Immature natural killer cell (primary cell): ENCODE results near the gene MEGF9. TPM values are rescaled to one million over a fixed set of nuclear protein-coding genes. Genes with fewer than 3 reads are reported as not detected.

Source experiments
- DNase-seq, 3 donors: peaks; one replicate each; pipeline ENCODE4 v3.0.0; 2022; ENCODE audit warnings: mixed read lengths in 1 of 3
- H3K27ac Mint-ChIP-seq, 6 donors: one replicate each; pipeline ENCODE4 v1.8.0; 2020; ENCODE audit warnings: mixed read lengths in 6 of 6, mild to moderate bottlenecking in 5 of 6, inconsistent platforms in 4 of 6, moderate library complexity in 3 of 6
- H3K27me3 Mint-ChIP-seq, 3 donors: one replicate each; pipeline ENCODE4 v1.8.0; 2020 to 2021; ENCODE audit warnings: low read depth in 3 of 3, mild to moderate bottlenecking in 3 of 3, mixed read lengths in 3 of 3, moderate library complexity in 3 of 3, inconsistent platforms in 1 of 3
- H3K36me3 Mint-ChIP-seq, 3 donors: one replicate each; pipeline ENCODE4 v1.8.0; 2020; ENCODE audit warnings: mixed read lengths in 3 of 3, inconsistent platforms in 2 of 3, mild to moderate bottlenecking in 2 of 3
- H3K4me1 Mint-ChIP-seq, 2 donors: one replicate each; pipeline ENCODE4 v1.8.0; 2020; ENCODE audit warnings: inconsistent platforms in 2 of 2, mild to moderate bottlenecking in 2 of 2, mixed read lengths in 2 of 2, moderate library complexity in 1 of 2
- H3K4me3 Mint-ChIP-seq, 5 donors: one replicate each; pipeline ENCODE4 v1.8.0; 2020; ENCODE audit warnings: mild to moderate bottlenecking in 5 of 5, mixed read lengths in 5 of 5, inconsistent platforms in 3 of 5, moderate library complexity in 3 of 5
- H3K9me3 Mint-ChIP-seq, 6 donors: one replicate each; pipeline ENCODE4 v1.8.0; 2020; ENCODE audit warnings: mild to moderate bottlenecking in 6 of 6, mixed read lengths in 6 of 6, inconsistent platforms in 4 of 6, moderate library complexity in 3 of 6
- polyA plus RNA-seq, 3 donors: library from polyadenylated mRNA; unstranded; fragments of 300-500 nt; fragmentation: Illumina TruSeq; gene quantifications; one replicate each; pipeline ENCODE4 v1.2.3, GENCODE V29; 2021

Gene MEGF9
- polyA plus RNA-seq, 3 donors from 2014 or later, result 10.0 to 13.3 (median 11.2) TPM

DNA sequence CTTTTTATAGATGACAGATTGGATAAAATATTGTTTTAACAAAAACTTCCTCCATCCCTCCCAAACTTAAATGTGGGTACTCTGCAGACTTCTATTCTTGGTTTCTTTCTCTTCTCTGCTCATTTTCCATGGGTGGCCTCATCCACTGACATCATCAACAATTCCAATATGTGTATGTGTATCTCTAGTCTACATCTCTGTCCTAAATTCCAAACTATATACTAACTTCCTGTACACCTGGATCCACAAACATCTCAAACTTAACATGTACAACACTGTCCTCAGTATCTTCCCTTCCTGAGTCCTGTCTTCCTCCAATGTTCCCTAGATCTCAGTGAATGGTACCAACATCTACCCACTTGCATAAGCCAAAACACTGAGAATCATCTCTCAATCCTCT, 105.8 kb downstream of the MEGF9 start:
- peaks cover 7 to 47% (median 30%) of the 10 kb centered on the region in 3 donors for H3K36me3 Mint-ChIP-seq
- no peak overlapping the region for H3K4me3 Mint-ChIP-seq
- DNase-seq, result no peak
- peaks cover 0 to 1% of the 10 kb centered on the region in 2 donors for H3K4me1 Mint-ChIP-seq
- peak overlapping the region in 1 of 6 donors; percentile 7 for H3K27ac Mint-ChIP-seq
- no peaks in the 10 kb centered on the region for H3K9me3 Mint-ChIP-seq
- H3K27me3 Mint-ChIP-seq, result peaks cover 0 to 1% (median 0%) of the 10 kb centered on the region in 3 donors

- H3K36me3 Mint-ChIP-seq, result peaks cover 6 to 30% (median 14%) of the 10 kb centered on the region in 3 donors
- no peak for DNase-seq
- no peaks in the 10 kb centered on the region for H3K9me3 Mint-ChIP-seq
- no peak overlapping the region for H3K4me3 Mint-ChIP-seq
- H3K27ac Mint-ChIP-seq, result no peak overlapping the region
- peaks cover 0 to 2% (median 0%) of the 10 kb centered on the region in 3 donors for H3K27me3 Mint-ChIP-seq
- no peaks in the 10 kb centered on the region for H3K4me1 Mint-ChIP-seq
These were observed 110.7 kb downstream of the MEGF9 start for GRCh38 chr9:120603591-120603990.

DNA sequence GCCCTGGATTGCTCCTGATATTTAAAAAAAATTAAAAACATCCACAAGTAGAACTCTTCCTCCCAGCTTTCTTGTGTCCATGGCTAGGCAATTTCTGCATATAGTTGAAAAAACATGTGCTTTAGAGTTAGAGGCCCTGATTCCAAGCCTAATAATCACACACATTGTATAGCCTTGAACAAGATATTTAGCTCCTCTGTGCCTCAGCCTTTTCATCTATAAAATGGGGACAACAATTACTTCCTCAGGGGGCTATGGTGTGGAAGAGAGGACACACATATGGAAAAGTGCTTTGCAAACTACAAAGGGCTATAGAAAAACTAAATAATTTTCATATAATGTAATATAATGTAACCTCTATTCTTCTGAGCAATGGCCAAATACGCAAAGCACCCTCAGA, 111.3 kb downstream of the MEGF9 start:
- Mint-ChIP-seq H3K9me3 (no peaks in the 10 kb centered on the region), H3K4me3 (no peak overlapping the region), H3K27ac (no peak overlapping the region), H3K27me3 (peaks cover 0 to 2% (median 0%) of the 10 kb centered on the region in 3 donors), H3K4me1 (no peaks in the 10 kb centered on the region), H3K36me3 (peaks cover 3 to 26% (median 9%) of the 10 kb centered on the region in 3 donors)
- DNase-seq, result no peak

- Mint-ChIP-seq H3K27ac (no peak overlapping the region), H3K9me3 (no peaks in the 10 kb centered on the region), H3K27me3 (peaks cover 0 to 1% (median 0%) of the 10 kb centered on the region in 3 donors), H3K4me3 (no peak overlapping the region), H3K4me1 (no peaks in the 10 kb centered on the region), H3K36me3 (no peaks in the 10 kb centered on the region)
- DNase-seq, result no peak
These were observed 120.4 kb downstream of the MEGF9 start for GRCh38 chr9:120593955-120594277.

- Mint-ChIP-seq H3K27me3 (peaks cover 0 to 1% (median 0%) of the 10 kb centered on the region in 3 donors), H3K27ac (peak overlapping the region in 1 of 6 donors; percentile 8), H3K4me3 (no peak overlapping the region), H3K9me3 (no peaks in the 10 kb centered on the region), H3K4me1 (no peaks in the 10 kb centered on the region), H3K36me3 (no peaks in the 10 kb centered on the region)
- no peak for DNase-seq
These were observed 120.9 kb downstream of the MEGF9 start for GRCh38 chr9:120593250-120593954.

DNA sequence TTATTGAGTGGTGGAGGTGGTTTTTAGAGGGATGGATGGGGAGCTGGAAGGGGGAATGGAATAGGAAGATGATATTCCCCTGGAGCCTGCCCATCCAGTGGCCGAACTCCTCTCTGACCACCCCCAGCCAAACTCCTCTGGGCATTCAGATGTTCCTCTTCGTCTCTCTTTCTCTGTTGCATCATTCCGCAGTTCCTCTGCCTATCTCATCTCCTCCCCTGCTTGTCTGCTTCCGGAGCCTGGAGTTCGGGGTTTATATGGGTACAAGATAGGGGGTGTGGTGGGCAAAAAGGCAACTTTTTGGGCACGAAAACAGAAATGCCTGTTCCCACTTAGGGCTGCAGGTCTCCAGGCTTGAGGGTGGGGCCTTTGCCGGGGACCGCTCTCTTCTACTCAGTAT, 122.1 kb downstream of the MEGF9 start:
- no peak for DNase-seq
- Mint-ChIP-seq H3K4me1 (no peaks in the 10 kb centered on the region), H3K27me3 (peaks cover 0 to 1% (median 0%) of the 10 kb centered on the region in 3 donors), H3K4me3 (no peak overlapping the region), H3K36me3 (no peaks in the 10 kb centered on the region), H3K27ac (no peak overlapping the region), H3K9me3 (no peaks in the 10 kb centered on the region)

GRCh38 chr9:120587328-120587727, 126.9 kb downstream of the MEGF9 start:
- no peak overlapping the region for H3K27ac Mint-ChIP-seq
- H3K4me3 Mint-ChIP-seq, result no peak overlapping the region
- no peak for DNase-seq
- peaks cover 9 to 11% of the 10 kb centered on the region in 2 donors for H3K4me1 Mint-ChIP-seq
- H3K9me3 Mint-ChIP-seq, result no peaks in the 10 kb centered on the region
- no peaks in the 10 kb centered on the region for H3K36me3 Mint-ChIP-seq
- H3K27me3 Mint-ChIP-seq, result no peaks in the 10 kb centered on the region

DNA sequence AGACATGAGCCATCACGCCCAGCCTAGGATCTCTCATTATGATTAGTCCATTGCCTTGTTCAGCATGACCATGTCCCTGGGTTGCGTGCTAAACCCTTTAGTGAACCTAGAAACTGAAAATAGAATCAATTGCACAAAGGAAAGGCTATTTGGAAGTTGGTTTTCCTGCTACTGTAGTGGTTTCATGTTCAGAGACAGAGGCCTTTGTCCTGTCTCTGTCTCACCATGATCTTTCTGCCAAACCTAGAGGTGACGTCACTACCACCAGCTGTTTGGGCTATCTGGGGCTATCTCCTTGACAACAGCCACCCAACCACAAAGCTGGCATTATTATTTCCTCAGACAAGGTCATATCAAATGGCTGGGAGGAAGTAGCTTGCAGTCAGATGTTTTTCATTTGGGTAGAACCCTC, 130.3 kb downstream of the MEGF9 start:
- Mint-ChIP-seq H3K4me1 (peaks cover 33 to 39% of the 10 kb centered on the region in 2 donors), H3K36me3 (no peaks in the 10 kb centered on the region), H3K27me3 (peaks cover 0 to 7% (median 5%) of the 10 kb centered on the region in 3 donors), H3K27ac (peak overlapping the region in 4 of 6 donors; percentile 14 to 49 (median 28)), H3K9me3 (no peaks in the 10 kb centered on the region), H3K4me3 (no peak overlapping the region)
- peak; percentile 63 to 65 (median 64) for DNase-seq

DNA sequence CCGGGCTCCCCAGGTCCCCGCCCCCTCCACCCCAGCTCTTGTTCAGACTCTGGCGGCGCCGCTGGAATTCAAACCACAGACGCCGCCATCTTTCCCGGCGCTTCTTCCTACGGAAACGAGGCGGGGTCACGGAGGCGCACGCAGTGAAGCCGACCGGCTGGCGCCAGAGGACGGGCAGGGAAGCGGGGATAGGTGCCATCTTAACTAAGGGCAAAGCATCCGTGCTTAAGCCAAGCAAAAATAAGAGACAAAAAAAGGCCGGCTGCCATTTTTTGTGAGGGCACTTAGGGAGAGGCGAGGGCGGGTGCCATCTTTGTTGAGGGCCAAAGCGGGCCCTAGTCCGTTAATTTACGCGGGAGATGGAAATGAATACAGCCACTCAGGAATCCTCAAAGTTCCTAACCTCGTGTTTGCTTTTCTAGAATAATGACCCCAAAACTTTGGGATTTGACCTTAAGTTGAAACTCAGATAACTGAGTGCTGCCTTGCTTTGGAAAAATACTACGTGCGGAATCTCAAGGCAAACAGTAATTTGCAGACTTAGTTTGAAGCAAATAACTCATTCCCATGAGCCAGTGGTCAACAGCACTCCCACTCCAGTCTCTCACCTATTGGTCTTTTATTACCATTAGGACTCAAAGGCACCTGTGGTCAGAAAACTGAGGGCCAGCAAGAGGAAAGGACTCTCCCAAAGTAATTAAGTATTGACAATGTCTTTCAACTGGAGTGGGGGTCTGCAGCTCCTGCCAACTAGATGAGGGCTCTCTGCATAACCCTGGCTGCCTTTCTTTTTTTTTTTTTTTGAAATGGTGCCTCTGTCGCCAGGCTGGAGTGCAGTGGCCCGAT, 134.0 kb downstream of the MEGF9 start, which contains the start of gene CDK5RAP2:
TSS of gene CDK5RAP2 (minus strand) at position 117 of the 846 bp plus-strand sequence. CDS start 189 bp downstream, outside the sequence.
- no peaks in the 10 kb centered on the region for H3K36me3 Mint-ChIP-seq
- H3K4me3 Mint-ChIP-seq, result peak within 1 kb of the TSS; percentile 87 to 96 (median 92)
- H3K9me3 Mint-ChIP-seq, result no peaks in the 10 kb centered on the region
- DNase-seq, result peak; percentile 90 to 92 (median 91)
- peak within 1 kb of the TSS; percentile 83 to 96 (median 92) for H3K27ac Mint-ChIP-seq
- peaks cover 50 to 69% of the 10 kb centered on the region in 2 donors for H3K4me1 Mint-ChIP-seq
- H3K27me3 Mint-ChIP-seq, result peaks cover 0 to 9% (median 7%) of the 10 kb centered on the region in 3 donors

- peak overlapping the region; percentile 83 to 96 (median 92) for H3K27ac Mint-ChIP-seq
- H3K4me1 Mint-ChIP-seq, result peaks cover 48 to 66% of the 10 kb centered on the region in 2 donors
- H3K27me3 Mint-ChIP-seq, result peaks cover 0 to 9% (median 7%) of the 10 kb centered on the region in 3 donors
- H3K4me3 Mint-ChIP-seq, result peak overlapping the region; percentile 87 to 96 (median 92)
- no peaks in the 10 kb centered on the region for H3K9me3 Mint-ChIP-seq
- DNase-seq, result peak in 1 of 3 donors; percentile 3
- H3K36me3 Mint-ChIP-seq, result no peaks in the 10 kb centered on the region
These were observed 134.9 kb downstream of the MEGF9 start for GRCh38 chr9:120579139-120580050.

DNA sequence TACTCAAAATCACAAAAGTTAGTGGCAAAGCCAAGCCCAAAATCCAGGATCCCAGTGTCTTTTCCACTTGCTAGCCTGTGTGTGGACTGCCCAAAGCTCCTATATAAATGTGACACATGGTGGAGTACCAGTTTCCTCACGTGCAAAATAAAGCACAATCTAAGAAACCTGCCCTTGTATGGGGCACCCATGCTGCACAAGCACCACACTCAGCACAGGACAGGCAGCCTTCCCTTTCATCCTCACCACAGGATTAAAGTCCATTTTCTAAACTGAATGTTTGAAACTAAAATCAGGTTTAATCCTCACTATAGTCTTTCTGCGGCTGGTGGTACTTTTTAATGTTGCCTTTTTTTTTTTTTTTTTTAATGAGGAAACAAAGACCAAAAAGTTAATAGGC, 139.8 kb downstream of the MEGF9 start:
- Mint-ChIP-seq H3K27me3 (peaks cover 0 to 2% (median 2%) of the 10 kb centered on the region in 3 donors), H3K4me1 (peaks cover 22 to 45% of the 10 kb centered on the region in 2 donors), H3K9me3 (no peaks in the 10 kb centered on the region), H3K27ac (no peak overlapping the region), H3K4me3 (no peak overlapping the region), H3K36me3 (peaks cover 11 to 14% (median 12%) of the 10 kb centered on the region in 3 donors)
- no peak for DNase-seq

GRCh38 chr9:120572472-120572871, 141.8 kb downstream of the MEGF9 start:
- H3K27me3 Mint-ChIP-seq, result peaks cover 0 to 2% (median 2%) of the 10 kb centered on the region in 3 donors
- H3K4me1 Mint-ChIP-seq, result peaks cover 9 to 29% of the 10 kb centered on the region in 2 donors
- no peaks in the 10 kb centered on the region for H3K9me3 Mint-ChIP-seq
- H3K36me3 Mint-ChIP-seq, result peaks cover 27 to 32% (median 28%) of the 10 kb centered on the region in 3 donors
- H3K27ac Mint-ChIP-seq, result no peak overlapping the region
- DNase-seq, result no peak
- H3K4me3 Mint-ChIP-seq, result no peak overlapping the region
